ENCODE measurements around the gene HOXA9. TPM values are rescaled to one million over a fixed set of nuclear protein-coding genes. Genes with fewer than 3 reads are reported as not detected.

Gene HOXA9
- polyA plus RNA-seq, 3 donors, result 0.55 to 1.9 (median 1.2) TPM

DNA sequence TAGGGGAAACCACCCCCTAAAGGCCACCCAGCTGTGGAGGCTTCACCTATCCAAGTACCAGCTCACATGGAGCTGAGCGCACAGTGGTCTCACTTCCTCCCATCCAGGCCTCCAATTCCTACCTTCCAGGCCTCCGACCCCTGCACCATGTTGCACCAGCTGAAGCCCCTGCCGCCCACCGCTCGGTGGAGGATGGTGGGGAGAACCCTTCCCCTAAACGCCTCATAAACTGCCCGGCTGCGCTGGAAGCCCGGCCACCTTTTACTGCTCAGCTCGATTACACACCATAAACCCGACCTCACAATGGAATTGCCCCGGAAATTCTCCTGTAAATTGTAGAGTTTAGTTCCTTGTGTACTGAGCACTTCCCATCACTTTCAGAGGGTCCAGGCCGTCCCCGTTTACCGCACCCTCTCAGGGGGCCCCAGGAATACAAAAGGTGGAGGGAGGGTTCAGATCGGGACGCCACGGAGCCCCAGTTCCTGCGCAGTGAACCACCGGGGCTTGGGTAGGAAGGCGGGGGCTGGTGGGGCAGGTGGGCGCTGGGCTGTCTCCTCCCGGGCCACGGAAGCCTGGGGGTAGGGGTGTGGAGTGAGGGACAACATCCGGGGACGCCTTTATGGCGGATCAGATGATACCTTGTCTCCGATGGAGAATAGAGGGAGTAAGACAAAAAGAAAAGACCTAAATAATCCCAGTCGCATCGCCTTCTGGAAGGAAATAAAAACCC is 7.5 kb downstream of the HOXA9 start:
- Histone ChIP-seq H2AFZ (ENCODE audit: insufficient read depth, low read depth, low read length, poor library complexity, severe bottlenecking) (no peak overlapping the region), H3K79me2 (ENCODE audit: insufficient read depth, low read length) (no peaks in the 10 kb centered on the region), H3K9me3 (replicated peaks in 1 of 2; ENCODE audit: control insufficient read depth in 1 of 2, insufficient read depth in 1 of 2, low read length in 2 of 2) (peaks cover 0 to 55% of the 10 kb centered on the region in 2 donors), H3K4me2 (replicated peaks; ENCODE audit: extremely low read depth, low read length, poor library complexity, severe bottlenecking) (no peak overlapping the region), H3K27me3 (ENCODE audit: control insufficient read depth in 2 of 2, insufficient read depth in 2 of 2, low read length in 2 of 2) (peaks cover 76 to 92% of the 10 kb centered on the region in 2 donors), H3K36me3 (replicated peaks in 1 of 2; ENCODE audit: control insufficient read depth in 1 of 2, insufficient read depth in 2 of 2, low read length in 2 of 2) (no peaks in the 10 kb centered on the region), H4K20me1 (ENCODE audit: insufficient read depth, low read length) (no peaks in the 10 kb centered on the region), H3K9ac (ENCODE audit: insufficient read depth, low read length, poor library complexity, severe bottlenecking) (no peak overlapping the region), H3K4me3 (replicated peaks in 1 of 3; ENCODE audit: low read depth in 2 of 3, low read length in 3 of 3) (no peak overlapping the region), H3K27ac (ENCODE audit: low read depth in 1 of 2, low read length in 2 of 2) (no peak overlapping the region), H3K4me1 (ENCODE audit: control insufficient read depth in 1 of 2, insufficient read depth in 2 of 2, low read length in 2 of 2) (peaks cover 51 to 61% of the 10 kb centered on the region in 2 donors)
- Mint-ChIP-seq H3K27ac (no peak overlapping the region), H3K27me3 (ENCODE audit: low read depth in 3 of 3) (peaks cover 89 to 93% (median 90%) of the 10 kb centered on the region in 3 donors), H3K36me3 (peaks cover 6 to 24% of the 10 kb centered on the region in 2 donors), H3K9me3 (peaks cover 0 to 57% (median 23%) of the 10 kb centered on the region in 7 donors), H3K4me1 (peaks cover 58% of the 10 kb centered on the region), H3K4me3 (peak overlapping the region; percentile 41 to 80)
- intact Hi-C loops (cut with micrococcal nuclease), result loop anchor here in 1 of 2 donors (5.0 kb wide), 2 partner anchors 61 to 1296 kb away; partner anchors contain the start of gene HOXA1
- 0% methylated on average over 6 of the region's 30 CpGs for WGBS (ENCODE audit: insufficient coverage)
- TF ChIP-seq, protein P1, sequence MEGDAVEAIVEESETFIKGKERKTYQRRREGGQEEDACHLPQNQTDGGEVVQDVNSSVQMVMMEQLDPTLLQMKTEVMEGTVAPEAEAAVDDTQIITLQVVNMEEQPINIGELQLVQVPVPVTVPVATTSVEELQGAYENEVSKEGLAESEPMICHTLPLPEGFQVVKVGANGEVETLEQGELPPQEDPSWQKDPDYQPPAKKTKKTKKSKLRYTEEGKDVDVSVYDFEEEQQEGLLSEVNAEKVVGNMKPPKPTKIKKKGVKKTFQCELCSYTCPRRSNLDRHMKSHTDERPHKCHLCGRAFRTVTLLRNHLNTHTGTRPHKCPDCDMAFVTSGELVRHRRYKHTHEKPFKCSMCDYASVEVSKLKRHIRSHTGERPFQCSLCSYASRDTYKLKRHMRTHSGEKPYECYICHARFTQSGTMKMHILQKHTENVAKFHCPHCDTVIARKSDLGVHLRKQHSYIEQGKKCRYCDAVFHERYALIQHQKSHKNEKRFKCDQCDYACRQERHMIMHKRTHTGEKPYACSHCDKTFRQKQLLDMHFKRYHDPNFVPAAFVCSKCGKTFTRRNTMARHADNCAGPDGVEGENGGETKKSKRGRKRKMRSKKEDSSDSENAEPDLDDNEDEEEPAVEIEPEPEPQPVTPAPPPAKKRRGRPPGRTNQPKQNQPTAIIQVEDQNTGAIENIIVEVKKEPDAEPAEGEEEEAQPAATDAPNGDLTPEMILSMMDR (IDR thresholded peaks at IDR 0.05), result no peak
- DNase-seq, result no peak

DNA sequence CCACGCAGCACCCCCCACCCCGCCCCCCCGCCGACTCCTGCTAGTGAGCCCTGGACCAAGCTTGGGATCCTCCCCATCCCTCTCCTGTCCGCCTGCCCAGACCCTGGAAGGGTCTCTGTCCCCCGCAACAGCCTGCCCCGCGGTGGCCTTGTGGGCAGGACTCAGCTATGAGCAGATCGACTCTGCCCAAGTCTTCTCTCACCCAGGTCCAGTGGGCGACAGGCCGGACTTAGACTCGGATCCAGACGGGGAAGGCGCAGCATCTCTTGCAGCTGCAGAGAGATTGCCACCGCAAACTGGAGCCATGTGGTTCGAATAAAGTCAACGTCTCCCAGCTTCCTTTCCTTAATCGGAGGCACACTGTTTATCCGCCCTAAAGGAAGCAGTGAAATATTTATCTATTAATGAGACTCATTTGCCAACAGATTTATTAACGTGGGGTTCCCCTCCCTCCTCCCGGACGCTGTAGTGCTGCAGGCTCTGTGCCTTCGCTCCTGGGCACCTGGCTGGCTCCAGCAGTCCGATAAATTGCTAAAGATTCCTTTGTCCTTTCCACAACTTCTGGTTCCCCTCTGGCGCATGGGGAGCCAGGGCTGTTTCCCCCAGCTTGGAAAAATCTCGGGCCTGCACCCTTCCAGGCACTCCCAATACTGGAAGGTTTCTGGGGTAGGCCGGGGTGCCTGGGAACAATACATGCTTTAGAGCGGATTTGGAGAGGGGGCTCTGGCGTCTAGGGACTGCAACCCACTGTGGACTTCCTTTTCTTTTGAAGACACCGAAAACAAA is 8.2 kb downstream of the HOXA9 start:
- no peak overlapping the region for H3K4me3 ChIP-seq (replicated peaks in 1 of 3; ENCODE audit: low read depth in 2 of 3, low read length in 3 of 3)
- H3K9me3 ChIP-seq (replicated peaks in 1 of 2; ENCODE audit: control insufficient read depth in 1 of 2, insufficient read depth in 1 of 2, low read length in 2 of 2), result peaks cover 0 to 63% of the 10 kb centered on the region in 2 donors
- no peak overlapping the region for H3K4me2 ChIP-seq (replicated peaks; ENCODE audit: extremely low read depth, low read length, poor library complexity, severe bottlenecking)
- no peaks in the 10 kb centered on the region for H4K20me1 ChIP-seq (ENCODE audit: insufficient read depth, low read length)
- H3K9me3 Mint-ChIP-seq, result peaks cover 0 to 61% (median 23%) of the 10 kb centered on the region in 7 donors
- no peak overlapping the region for H2AFZ ChIP-seq (ENCODE audit: insufficient read depth, low read depth, low read length, poor library complexity, severe bottlenecking)
- H3K27ac ChIP-seq (ENCODE audit: low read depth in 1 of 2, low read length in 2 of 2), result no peak overlapping the region
- no peak overlapping the region for H3K9ac ChIP-seq (ENCODE audit: insufficient read depth, low read length, poor library complexity, severe bottlenecking)
- intact Hi-C loops (cut with micrococcal nuclease), result loop anchor here in 1 of 2 donors (5.0 kb wide), 2 partner anchors 60 to 1295 kb away; partner anchors contain the start of gene HOXA1
- no peak for DNase-seq
- peaks cover 58 to 63% of the 10 kb centered on the region in 2 donors for H3K4me1 ChIP-seq (ENCODE audit: control insufficient read depth in 1 of 2, insufficient read depth in 2 of 2, low read length in 2 of 2)
- WGBS (ENCODE audit: insufficient coverage), result 2% methylated on average over 22 of the region's 30 CpGs
- no peaks in the 10 kb centered on the region for H3K36me3 ChIP-seq (replicated peaks in 1 of 2; ENCODE audit: control insufficient read depth in 1 of 2, insufficient read depth in 2 of 2, low read length in 2 of 2)
- H3K27me3 Mint-ChIP-seq (ENCODE audit: low read depth in 3 of 3), result peaks cover 87 to 96% (median 90%) of the 10 kb centered on the region in 3 donors
- TF ChIP-seq, protein P1 (IDR thresholded peaks at IDR 0.05), result no peak
- H3K79me2 ChIP-seq (ENCODE audit: insufficient read depth, low read length), result no peaks in the 10 kb centered on the region
- no peak overlapping the region for H3K27ac Mint-ChIP-seq
- peaks cover 64% of the 10 kb centered on the region for H3K4me1 Mint-ChIP-seq
- peak overlapping the region in 1 of 2 donors; percentile 80 for H3K4me3 Mint-ChIP-seq
- H3K27me3 ChIP-seq (ENCODE audit: control insufficient read depth in 2 of 2, insufficient read depth in 2 of 2, low read length in 2 of 2), result peaks cover 82 to 92% of the 10 kb centered on the region in 2 donors
- H3K36me3 Mint-ChIP-seq, result peaks cover 5 to 21% of the 10 kb centered on the region in 2 donors

Data from CD14-positive monocyte (primary cell).